GM19193 (cell line): Measurements from ENCODE around the gene TUBA1B.

ENCODE experiments used
- POLR2A ChIP-seq: IDR thresholded peaks from 4 replicates; pipeline ENCODE4 v1.6.1; 2011; ENCODE audit not compliant: insufficient read depth, insufficient read length; ENCODE audit errors: extremely low read depth

TUBA1B gene

GRCh38 chr12:49130151-49131050 lies 794 bp downstream of the TUBA1B start:
- peak; percentile 58 for TF ChIP-seq POLR2A

GRCh38 chr12:49129332-49130150 lies 1.7 kb downstream of the TUBA1B start:
- peak; percentile 38 for TF ChIP-seq POLR2A

GRCh38 chr12:49127971-49128370 lies 3.2 kb downstream of the TUBA1B start:
- peak; percentile 27 for TF ChIP-seq POLR2A

- TF ChIP-seq POLR2A: peak; percentile 21
Observed at GRCh38 chr12:49126852-49127763, 4.1 kb downstream of the TUBA1B start.

GRCh38 chr12:49121047-49121696 lies 10.0 kb downstream of the TUBA1B start:
- no peak for TF ChIP-seq POLR2A

GRCh38 chr12:49111206-49111605 lies 20.0 kb downstream of the TUBA1B start:
- no peak for TF ChIP-seq POLR2A

GRCh38 chr12:49110464-49111155 lies 20.6 kb downstream of the TUBA1B start, which contains the start of gene LMBR1L:
Gene LMBR1L, minus strand, starts transcription at chr12:49110847. Its CDS starts 292 bp downstream, at chr12:49110555.
- TF ChIP-seq POLR2A: peak; percentile 84

- TF ChIP-seq POLR2A: no peak
Observed at GRCh38 chr12:49109641-49110463, 21.3 kb downstream of the TUBA1B start.

GRCh38 chr12:49108958-49109404 lies 22.2 kb downstream of the TUBA1B start:
- TF ChIP-seq POLR2A: no peak

- TF ChIP-seq POLR2A: no peak
Observed at GRCh38 chr12:49105504-49106084, 25.6 kb downstream of the TUBA1B start.

- no peak for TF ChIP-seq POLR2A
Observed at GRCh38 chr12:49104822-49105221, 26.4 kb downstream of the TUBA1B start.

- no peak for TF ChIP-seq POLR2A
Observed at GRCh38 chr12:49100380-49100779, 30.8 kb downstream of the TUBA1B start.
